GM19463 (cell line): ENCODE data around the gene ZFP3.
"Not testable (repeated sequence)": the region's sequence is repeated elsewhere in the genome, so short reads cannot be mapped to it uniquely, and the experiment has no call there.

Source experiments
- ATAC-seq: cut with Tn5 transposase; IDR thresholded peaks from one replicate; pipeline ENCODE4 v1.9.1; 2021; ENCODE audit warnings: mild to moderate bottlenecking, moderate library complexity; ENCODE audit not compliant: unreplicated experiment

ZFP3 gene

GRCh38 chr17:5077275-5077674 lies 992 bp upstream of the ZFP3 start:
- not testable (repeated sequence) for ATAC-seq

- no peak for ATAC-seq
Measured at GRCh38 chr17:5077781-5078105, 524 bp upstream of the ZFP3 start.

DNA sequence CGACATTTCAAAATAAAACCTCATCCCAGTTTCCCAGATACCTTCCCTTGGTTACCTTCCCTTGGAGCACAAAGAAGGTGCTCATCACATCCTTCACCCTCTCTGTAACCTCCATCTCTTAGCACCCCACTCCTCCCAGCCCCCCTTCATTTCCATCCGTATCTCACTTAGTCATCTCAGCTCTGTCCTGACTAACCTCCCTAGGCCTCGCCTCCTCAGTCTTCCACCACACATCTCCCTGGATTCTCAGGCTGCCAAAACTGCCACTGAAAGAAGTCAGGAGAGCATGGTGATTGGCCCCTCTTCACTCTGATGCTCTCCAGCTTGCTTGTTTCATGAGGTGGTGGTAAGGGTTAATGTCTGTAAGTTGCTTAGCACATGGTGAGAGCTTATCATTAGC lies 2.3 kb downstream of the ZFP3 start:
- no peak for ATAC-seq

- ATAC-seq = no peak
Measured at GRCh38 chr17:5092218-5093010, 14.1 kb downstream of the ZFP3 start.

DNA sequence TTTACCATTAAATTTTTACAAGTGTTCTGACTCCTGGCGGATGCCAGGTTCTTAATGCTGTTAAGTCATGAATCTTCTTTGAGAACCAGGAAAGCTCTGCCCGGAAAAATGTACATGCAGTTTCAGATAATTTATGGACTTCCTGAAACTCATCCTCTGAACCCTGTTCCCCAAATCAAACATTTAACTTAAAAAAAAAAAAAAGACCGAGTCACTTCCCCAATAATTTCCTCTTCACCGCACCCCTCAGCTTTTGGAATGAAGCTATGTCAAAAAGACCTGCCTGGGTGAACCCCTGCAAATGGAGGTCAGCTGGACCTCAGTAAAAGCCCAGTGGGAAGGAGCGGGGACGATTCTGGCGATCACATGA lies 18.4 kb downstream of the ZFP3 start:
- ATAC-seq = no peak

- ATAC-seq = no peak
Measured at GRCh38 chr17:5097101-5097834, 19.0 kb downstream of the ZFP3 start.

DNA sequence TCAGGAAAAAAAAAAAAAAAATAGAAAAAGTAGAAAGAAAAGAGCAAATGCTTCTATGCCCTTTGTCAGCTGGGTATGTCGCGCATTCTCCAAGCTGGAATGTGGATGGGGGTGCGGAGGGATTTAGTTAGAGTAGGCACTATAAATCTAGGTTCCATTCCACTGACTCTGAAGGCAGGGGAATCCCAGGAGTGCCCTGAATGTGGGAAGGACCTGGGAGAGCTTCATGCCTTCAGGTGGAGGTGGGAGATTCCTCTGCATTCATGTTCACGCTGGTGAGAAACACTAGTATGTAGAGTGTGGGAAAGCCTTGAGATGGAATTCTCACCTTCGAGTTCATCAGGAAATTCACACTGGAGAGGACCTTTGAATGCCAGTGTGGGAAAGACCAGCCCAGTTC lies 21.0 kb downstream of the ZFP3 start:
- no peak for ATAC-seq

GRCh38 chr17:5100832-5101231 lies 22.6 kb downstream of the ZFP3 start:
- ATAC-seq = no peak

- no peak for ATAC-seq
Measured at GRCh38 chr17:5110816-5111215, 32.5 kb downstream of the ZFP3 start.

- ATAC-seq = peak; percentile 68
Measured at GRCh38 chr17:5111402-5112204, 33.3 kb downstream of the ZFP3 start, which contains the start of gene ZNF232. Gene ZNF232 (minus strand): TSS chr17:5111878. CDS start chr17:5111822, 56 bp downstream.

- no peak for ATAC-seq
Measured at GRCh38 chr17:5115673-5116651, 37.7 kb downstream of the ZFP3 start, which contains the start of gene USP6. Gene USP6 (plus strand): TSS chr17:5116032. CDS start chr17:5130368, 14,336 bp downstream.

DNA sequence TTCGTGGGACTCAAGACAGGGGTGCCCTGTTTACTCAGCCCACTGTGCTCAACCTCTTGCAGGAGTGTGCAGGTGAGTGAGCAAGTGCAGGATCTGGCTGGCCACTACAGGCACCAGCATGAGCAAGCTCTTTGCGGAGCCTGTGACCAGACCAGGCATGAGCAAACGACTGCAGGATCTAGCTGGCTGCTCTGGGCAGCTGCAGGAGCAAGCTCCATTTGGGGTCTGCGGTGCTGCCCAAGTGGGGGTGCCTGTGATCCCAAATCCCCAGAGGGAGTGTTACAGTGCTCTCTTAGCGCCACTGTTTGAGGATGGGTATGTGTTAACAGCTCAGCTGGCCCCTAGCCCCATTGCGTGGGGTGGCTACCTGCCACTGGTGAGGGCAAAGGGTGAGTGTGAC lies 40.0 kb downstream of the ZFP3 start:
- ATAC-seq = no peak

DNA sequence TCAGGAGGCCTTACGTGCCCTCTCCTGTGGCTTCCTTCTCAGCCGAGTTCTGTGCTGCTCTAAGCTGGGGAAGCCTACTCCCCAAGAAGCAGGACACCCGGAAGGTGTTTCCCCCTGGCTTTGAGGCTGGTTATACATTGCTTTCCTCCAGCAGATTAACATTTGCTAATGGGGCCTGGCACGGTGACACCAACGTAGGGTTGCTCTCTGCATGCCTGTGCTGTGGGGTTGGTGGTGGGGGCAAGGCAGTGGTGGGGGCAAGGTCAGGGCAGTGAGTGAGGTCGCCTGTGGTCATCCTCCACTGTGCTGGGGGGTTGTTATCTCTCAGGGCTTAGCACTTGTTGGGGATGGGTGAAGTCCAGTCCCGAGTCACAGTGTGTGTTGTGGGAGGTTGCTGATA lies 41.8 kb downstream of the ZFP3 start:
- ATAC-seq = no peak

- ATAC-seq = not testable (repeated sequence)
Measured at GRCh38 chr17:5120436-5121185, 42.3 kb downstream of the ZFP3 start.

DNA sequence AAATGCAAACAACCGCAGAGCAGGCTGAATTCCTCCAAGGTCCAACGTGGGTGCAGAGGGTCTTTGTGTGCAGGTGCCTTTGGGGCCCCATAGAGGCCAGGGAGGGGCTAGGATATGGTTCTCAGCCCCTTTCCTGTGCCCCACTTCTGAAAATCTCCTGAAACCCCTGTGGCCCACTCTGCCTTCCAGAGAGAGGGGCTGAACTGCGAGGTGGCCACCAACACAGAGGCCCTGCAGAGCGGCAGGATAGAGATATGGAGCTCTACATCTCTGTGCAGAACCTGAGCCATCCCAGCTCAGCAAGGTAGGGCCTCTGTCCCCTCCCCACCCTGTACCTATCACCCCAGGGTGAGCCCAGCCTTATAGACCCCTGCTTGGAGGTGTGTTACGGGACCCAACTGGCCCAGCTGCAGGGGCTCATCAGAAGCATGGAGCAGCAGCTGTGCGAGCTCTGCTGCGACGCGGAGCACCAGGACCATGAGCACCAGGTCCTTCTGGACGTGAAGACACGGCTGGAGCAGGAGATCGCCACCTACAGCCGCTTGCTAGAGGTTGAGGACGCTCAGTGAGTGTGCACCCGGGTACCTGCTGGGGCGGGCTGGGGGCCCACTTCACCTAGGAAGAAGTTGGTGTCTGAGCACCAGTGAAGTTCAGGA lies 43.0 kb downstream of the ZFP3 start:
- ATAC-seq = no peak

GRCh38 chr17:5122056-5122455 lies 43.8 kb downstream of the ZFP3 start:
- ATAC-seq = not testable (repeated sequence)

DNA sequence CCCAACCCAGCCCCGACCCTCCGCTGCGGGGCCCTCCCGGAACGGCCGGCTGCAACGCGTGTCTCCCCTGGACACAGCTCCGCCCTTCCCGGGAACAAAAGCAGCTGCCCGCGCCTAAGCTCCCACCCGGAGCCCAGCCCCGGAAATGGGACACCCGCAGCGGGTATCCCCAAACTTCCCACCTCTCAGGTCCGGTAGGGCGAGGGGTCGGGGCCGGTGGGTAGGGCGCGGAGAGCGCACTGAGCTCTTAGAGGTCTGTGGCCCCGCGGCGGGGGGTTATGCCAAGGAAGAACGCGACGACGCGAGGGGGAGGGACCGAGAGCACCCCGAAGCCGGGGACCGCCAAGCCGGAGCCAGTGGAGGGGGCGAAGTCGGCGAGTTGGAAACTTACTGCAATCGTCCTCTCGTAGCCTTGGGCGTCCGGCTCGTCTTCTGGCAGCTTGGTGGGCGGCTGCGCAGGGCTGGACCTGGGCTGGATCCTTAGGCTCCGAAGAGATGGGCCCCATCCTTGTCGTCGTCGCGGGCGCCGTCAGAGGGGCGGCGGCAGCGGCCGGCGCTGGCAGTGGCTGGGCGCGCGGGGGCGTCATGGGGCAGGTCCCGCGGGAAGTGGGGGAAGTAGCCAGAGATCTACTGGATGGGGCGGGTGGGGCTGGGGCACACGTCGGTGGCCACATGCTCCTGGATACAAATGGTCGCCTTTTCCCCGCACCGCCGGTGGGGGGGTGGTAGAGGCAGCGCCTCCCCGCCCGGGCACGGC lies 44.5 kb downstream of the ZFP3 start:
- ATAC-seq = no peak

GRCh38 chr17:5123343-5124124 lies 45.3 kb downstream of the ZFP3 start:
- ATAC-seq = no peak
